ENCODE data around the gene E2F6. TPM values are rescaled to one million over a fixed set of nuclear protein-coding genes. Genes with fewer than 3 reads are reported as not detected.

Gene E2F6
- total RNA-seq, 1 donor = 9.0 TPM

- H3K4me2 ChIP-seq (ENCODE audit: insufficient read depth, low read length) = no peak overlapping the region
- peak; percentile 59 for DNase-seq (ENCODE audit: insufficient read length, low spot score, missing footprints)
- peaks cover 8% of the 10 kb centered on the region for H4K20me1 ChIP-seq (ENCODE audit: insufficient read depth, low read length)
- no peak overlapping the region for H3K4me3 ChIP-seq (ENCODE audit: insufficient read depth, low read length)
- H3K36me3 ChIP-seq (ENCODE audit: insufficient read depth, low read length) = peaks cover 59% of the 10 kb centered on the region
- TF ChIP-seq CTCF (IDR thresholded peaks at IDR 0.05; ENCODE audit: extremely low read depth, low read depth, low read length) = peak; percentile 84
- no peaks in the 10 kb centered on the region for H3K27me3 ChIP-seq (ENCODE audit: insufficient read depth, low read length)
- H2AFZ ChIP-seq (ENCODE audit: low read length) = no peak overlapping the region
- peak overlapping the region; percentile 44 for H3K27ac ChIP-seq (ENCODE audit: low read depth, low read length)
- no peaks in the 10 kb centered on the region for H3K9me3 ChIP-seq (ENCODE audit: low read depth, low read length)
- peaks cover 3% of the 10 kb centered on the region for H3K79me2 ChIP-seq (ENCODE audit: insufficient read depth, low read length)
- H3K4me1 ChIP-seq (ENCODE audit: insufficient read depth, low read length) = no peaks in the 10 kb centered on the region
These were observed 19.2 kb downstream of the E2F6 start for GRCh38 chr2:11446733-11447248.

GRCh38 chr2:11444737-11445136 is 21.2 kb downstream of the E2F6 start:
- TF ChIP-seq CTCF (IDR thresholded peaks at IDR 0.05; ENCODE audit: extremely low read depth, low read depth, low read length) = peak; percentile 17
- Histone ChIP-seq H3K27ac (ENCODE audit: low read depth, low read length) (no peak overlapping the region), H3K9me3 (ENCODE audit: low read depth, low read length) (no peaks in the 10 kb centered on the region)

GRCh38 chr2:11438555-11439080 is 27.3 kb downstream of the E2F6 start:
- TF ChIP-seq CTCF (IDR thresholded peaks at IDR 0.05; ENCODE audit: extremely low read depth, low read depth, low read length) = no peak
- Histone ChIP-seq H3K79me2 (ENCODE audit: insufficient read depth, low read length) (no peaks in the 10 kb centered on the region), H3K9me3 (ENCODE audit: low read depth, low read length) (no peaks in the 10 kb centered on the region)

More at GRCh38 chr2:11444737-11445136, 21.2 kb downstream of the E2F6 start:
- DNase-seq (ENCODE audit: insufficient read length, low spot score, missing footprints) = peak; percentile 57
- no peak overlapping the region for H3K4me2 ChIP-seq (ENCODE audit: insufficient read depth, low read length)
- H4K20me1 ChIP-seq (ENCODE audit: insufficient read depth, low read length) = peaks cover 8% of the 10 kb centered on the region
- H3K36me3 ChIP-seq (ENCODE audit: insufficient read depth, low read length) = peaks cover 47% of the 10 kb centered on the region
- H3K4me1 ChIP-seq (ENCODE audit: insufficient read depth, low read length) = no peaks in the 10 kb centered on the region
- H3K4me3 ChIP-seq (ENCODE audit: insufficient read depth, low read length) = no peak overlapping the region
- no peak overlapping the region for H2AFZ ChIP-seq (ENCODE audit: low read length)
- H3K79me2 ChIP-seq (ENCODE audit: insufficient read depth, low read length) = peaks cover 3% of the 10 kb centered on the region
- H3K27me3 ChIP-seq (ENCODE audit: insufficient read depth, low read length) = no peaks in the 10 kb centered on the region

GRCh38 chr2:11437602-11438001 is 28.4 kb downstream of the E2F6 start:
- Histone ChIP-seq H4K20me1 (ENCODE audit: insufficient read depth, low read length) (no peaks in the 10 kb centered on the region), H3K4me2 (ENCODE audit: insufficient read depth, low read length) (no peak overlapping the region), H3K27me3 (ENCODE audit: insufficient read depth, low read length) (no peaks in the 10 kb centered on the region), H2AFZ (ENCODE audit: low read length) (no peak overlapping the region), H3K36me3 (ENCODE audit: insufficient read depth, low read length) (peaks cover 8% of the 10 kb centered on the region), H3K79me2 (ENCODE audit: insufficient read depth, low read length) (no peaks in the 10 kb centered on the region), H3K9me3 (ENCODE audit: low read depth, low read length) (no peaks in the 10 kb centered on the region), H3K4me3 (ENCODE audit: insufficient read depth, low read length) (no peak overlapping the region), H3K4me1 (ENCODE audit: insufficient read depth, low read length) (no peaks in the 10 kb centered on the region), H3K27ac (ENCODE audit: low read depth, low read length) (no peak overlapping the region)
- TF ChIP-seq CTCF (IDR thresholded peaks at IDR 0.05; ENCODE audit: extremely low read depth, low read depth, low read length) = no peak
- DNase-seq (ENCODE audit: insufficient read length, low spot score, missing footprints) = no peak

More at GRCh38 chr2:11438555-11439080, 27.3 kb downstream of the E2F6 start:
- no peak overlapping the region for H3K4me3 ChIP-seq (ENCODE audit: insufficient read depth, low read length)
- no peak overlapping the region for H3K4me2 ChIP-seq (ENCODE audit: insufficient read depth, low read length)
- H4K20me1 ChIP-seq (ENCODE audit: insufficient read depth, low read length) = no peaks in the 10 kb centered on the region
- DNase-seq (ENCODE audit: insufficient read length, low spot score, missing footprints) = no peak
- H3K4me1 ChIP-seq (ENCODE audit: insufficient read depth, low read length) = no peaks in the 10 kb centered on the region
- H2AFZ ChIP-seq (ENCODE audit: low read length) = no peak overlapping the region
- H3K27me3 ChIP-seq (ENCODE audit: insufficient read depth, low read length) = no peaks in the 10 kb centered on the region
- peaks cover 9% of the 10 kb centered on the region for H3K36me3 ChIP-seq (ENCODE audit: insufficient read depth, low read length)
- no peak overlapping the region for H3K27ac ChIP-seq (ENCODE audit: low read depth, low read length)
